Measurements from ENCODE around the gene TGFBR2. TPM values are rescaled to one million over a fixed set of nuclear protein-coding genes. Genes with fewer than 3 reads are reported as not detected.

Gene TGFBR2
- total RNA-seq, 1 donor: 37.1 TPM

DNA sequence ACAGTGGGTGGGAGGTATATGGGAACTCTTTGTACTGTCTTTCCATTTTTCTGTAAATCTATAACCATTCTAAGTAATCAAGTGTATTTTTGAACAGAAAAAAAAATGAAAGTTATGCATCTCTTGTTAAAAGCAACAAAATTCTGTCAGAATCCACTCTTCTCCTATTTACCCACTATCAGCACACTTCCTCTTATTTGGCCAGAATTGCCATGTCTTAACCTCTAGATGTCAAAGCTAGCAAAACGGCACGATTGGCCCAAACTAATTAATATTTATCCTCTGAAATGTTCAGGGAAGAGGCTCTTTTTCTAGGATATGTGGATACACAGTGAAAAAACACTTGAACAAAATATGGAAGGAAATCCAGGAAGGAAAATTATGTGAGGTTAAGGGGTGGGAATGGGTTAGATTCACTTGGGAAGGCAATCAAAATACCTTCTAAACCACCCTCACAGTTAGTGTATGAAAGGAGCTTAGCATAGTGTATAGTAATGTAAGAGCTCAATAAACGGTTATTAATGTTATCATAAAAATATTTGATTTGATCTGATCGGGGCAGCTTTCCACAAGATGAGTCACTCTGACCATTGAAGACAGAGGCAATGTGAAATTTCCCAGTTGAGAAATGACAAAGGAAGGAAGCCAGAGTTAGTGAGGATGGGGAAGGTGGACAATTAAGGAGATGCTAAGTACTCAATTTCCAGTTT, 20.1 kb upstream of the TGFBR2 start:
- TF ChIP-seq, protein P1, sequence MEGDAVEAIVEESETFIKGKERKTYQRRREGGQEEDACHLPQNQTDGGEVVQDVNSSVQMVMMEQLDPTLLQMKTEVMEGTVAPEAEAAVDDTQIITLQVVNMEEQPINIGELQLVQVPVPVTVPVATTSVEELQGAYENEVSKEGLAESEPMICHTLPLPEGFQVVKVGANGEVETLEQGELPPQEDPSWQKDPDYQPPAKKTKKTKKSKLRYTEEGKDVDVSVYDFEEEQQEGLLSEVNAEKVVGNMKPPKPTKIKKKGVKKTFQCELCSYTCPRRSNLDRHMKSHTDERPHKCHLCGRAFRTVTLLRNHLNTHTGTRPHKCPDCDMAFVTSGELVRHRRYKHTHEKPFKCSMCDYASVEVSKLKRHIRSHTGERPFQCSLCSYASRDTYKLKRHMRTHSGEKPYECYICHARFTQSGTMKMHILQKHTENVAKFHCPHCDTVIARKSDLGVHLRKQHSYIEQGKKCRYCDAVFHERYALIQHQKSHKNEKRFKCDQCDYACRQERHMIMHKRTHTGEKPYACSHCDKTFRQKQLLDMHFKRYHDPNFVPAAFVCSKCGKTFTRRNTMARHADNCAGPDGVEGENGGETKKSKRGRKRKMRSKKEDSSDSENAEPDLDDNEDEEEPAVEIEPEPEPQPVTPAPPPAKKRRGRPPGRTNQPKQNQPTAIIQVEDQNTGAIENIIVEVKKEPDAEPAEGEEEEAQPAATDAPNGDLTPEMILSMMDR (IDR thresholded peaks at IDR 0.05; ENCODE audit: insufficient read depth, low read depth, low read length): no peak
- no peak for DNase-seq (ENCODE audit: low read depth)
- H3K4me3 ChIP-seq (ENCODE audit: low read depth, low read length): no peak overlapping the region

DNA sequence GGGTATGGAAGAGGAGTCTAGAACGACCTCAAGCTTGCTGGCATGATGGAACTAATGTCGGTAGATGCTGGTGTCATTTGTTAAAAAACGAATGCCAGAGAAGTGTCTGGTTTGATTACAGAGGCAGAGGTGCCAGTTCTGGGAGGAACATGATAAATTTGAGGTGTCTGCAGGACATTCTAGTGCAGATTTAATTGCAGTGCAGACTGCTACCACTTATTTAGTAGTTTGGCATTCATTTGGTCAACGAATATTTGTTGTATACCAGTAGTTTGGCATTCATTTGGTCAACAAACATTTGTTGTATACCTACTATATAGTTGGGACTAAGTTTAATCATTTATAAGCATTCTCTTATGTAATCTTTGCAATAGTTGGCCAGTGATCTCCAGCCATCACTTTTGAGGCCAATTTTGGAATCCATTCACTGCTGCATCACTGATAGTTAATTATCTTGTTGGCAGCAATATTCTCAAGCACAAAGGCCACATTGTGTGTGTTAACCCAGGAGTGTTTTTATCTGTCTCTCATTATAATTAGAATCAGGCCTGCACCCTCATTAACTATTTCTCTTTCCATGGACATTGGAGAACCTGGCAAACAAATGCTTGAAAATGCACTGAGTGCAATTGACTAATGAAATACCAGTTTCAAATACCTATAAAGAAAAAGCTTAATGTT, 19.5 kb upstream of the TGFBR2 start:
- H3K4me3 ChIP-seq (ENCODE audit: low read depth, low read length): no peak overlapping the region
- TF ChIP-seq, protein P1 (IDR thresholded peaks at IDR 0.05; ENCODE audit: insufficient read depth, low read depth, low read length): no peak
- no peak for DNase-seq (ENCODE audit: low read depth)

DNA sequence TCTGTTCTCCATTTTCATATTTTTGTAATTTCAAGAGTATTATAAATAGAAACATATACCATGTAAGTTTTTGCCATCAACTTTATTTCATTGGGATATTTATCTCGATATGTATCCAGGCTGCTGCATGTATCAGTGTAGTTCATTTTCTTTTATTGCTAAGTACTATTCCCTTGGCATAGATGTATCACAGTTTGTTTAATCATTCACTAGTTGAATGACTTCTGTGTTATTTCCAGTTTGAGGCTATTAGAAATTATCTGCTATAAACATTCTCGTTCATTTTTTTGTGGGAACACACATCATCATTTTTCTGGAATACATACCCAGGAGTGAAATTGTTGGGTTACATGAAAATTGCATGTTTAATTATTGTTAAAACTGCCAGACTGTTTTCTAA, 18.5 kb upstream of the TGFBR2 start:
- DNase-seq (ENCODE audit: low read depth): no peak
- no peak overlapping the region for H3K4me3 ChIP-seq (ENCODE audit: low read depth, low read length)
- TF ChIP-seq, protein P1 (IDR thresholded peaks at IDR 0.05; ENCODE audit: insufficient read depth, low read depth, low read length): no peak

DNA sequence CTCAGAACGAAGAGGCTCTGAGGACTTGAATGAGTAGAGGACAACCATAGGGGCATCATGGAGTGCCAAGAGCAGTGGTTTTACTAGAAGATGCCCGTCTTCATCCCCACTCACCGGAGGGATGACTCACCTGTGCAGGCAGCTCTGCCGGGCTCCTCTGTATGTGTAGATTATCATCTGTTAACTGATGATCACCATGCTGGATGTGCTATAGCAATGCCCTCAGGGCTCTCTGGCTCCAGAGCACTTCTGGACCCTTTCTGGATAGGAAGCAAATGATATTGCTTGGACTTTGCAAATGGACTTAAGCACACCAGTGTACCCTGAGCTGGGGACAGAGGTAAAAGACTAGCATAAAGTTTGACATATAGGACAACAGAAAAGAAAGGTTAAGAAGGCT, 10.2 kb upstream of the TGFBR2 start:
- TF ChIP-seq, protein P1 (IDR thresholded peaks at IDR 0.05; ENCODE audit: insufficient read depth, low read depth, low read length): no peak
- no peak overlapping the region for H3K4me3 ChIP-seq (ENCODE audit: low read depth, low read length)
- DNase-seq (ENCODE audit: low read depth): no peak

DNA sequence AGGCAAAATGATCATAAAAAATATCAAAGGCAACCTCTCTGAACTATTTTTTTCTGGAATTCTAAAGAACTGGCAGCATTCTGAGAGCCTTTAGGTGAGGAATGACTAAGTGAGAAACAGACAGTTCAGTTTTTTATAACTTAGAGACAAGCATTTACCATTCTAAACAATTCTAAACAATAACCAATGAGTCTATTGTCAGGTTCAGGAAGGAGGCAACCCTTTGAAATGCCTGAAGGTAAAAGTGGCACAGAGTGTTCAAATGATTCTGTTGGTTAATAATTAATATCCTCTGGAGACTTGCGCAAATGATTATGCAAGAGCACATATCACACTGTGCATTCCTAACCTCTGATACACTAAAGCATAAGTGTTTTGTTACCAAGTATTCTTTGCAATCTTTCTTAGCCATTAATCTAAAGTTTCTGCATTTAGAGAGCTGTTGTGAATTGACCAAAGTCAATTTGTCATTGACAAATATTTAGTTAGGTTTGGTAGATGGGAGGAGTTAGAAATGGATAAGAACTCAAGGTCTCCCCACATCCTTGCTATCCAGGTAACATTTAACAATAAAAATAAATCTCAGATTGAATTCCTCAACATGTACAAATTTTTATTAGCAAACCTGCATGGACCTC, 9.2 kb upstream of the TGFBR2 start:
- H3K4me3 ChIP-seq (ENCODE audit: low read depth, low read length): no peak overlapping the region
- DNase-seq (ENCODE audit: low read depth): peak; percentile 89
- TF ChIP-seq, protein P1 (IDR thresholded peaks at IDR 0.05; ENCODE audit: insufficient read depth, low read depth, low read length): no peak

DNA sequence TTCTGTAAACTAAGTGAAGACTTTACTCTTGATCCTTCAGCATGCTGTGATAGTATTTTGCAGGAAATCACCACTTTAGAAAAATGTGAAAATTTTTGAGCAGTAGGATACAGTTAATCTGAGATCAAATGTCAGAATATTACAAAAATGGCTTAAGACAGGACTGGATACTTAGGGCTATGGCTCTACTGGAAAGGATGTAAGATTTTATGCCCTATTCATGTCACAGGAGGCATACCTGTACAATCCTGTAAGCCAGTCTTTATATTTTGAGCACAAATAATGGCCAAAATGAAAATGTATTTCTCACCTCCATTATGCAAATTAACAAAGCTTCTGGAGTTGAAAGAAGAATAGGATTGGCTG, 8.6 kb upstream of the TGFBR2 start:
- DNase-seq (ENCODE audit: low read depth): no peak
- TF ChIP-seq, protein P1 (IDR thresholded peaks at IDR 0.05; ENCODE audit: insufficient read depth, low read depth, low read length): no peak
- no peak overlapping the region for H3K4me3 ChIP-seq (ENCODE audit: low read depth, low read length)

All from fibroblast of villous mesenchyme (primary cell).